GM18907 (cell line): ENCODE results near the gene LRRC38.
"Not testable (repeated sequence)": the region's sequence is repeated elsewhere in the genome, so short reads cannot be mapped to it uniquely, and the experiment has no call there.

Experiments
- ATAC-seq: cut with Tn5 transposase; IDR thresholded peaks from one replicate; pipeline ENCODE4 v1.9.1; 2021; ENCODE audit warnings: mild to moderate bottlenecking, moderate library complexity; ENCODE audit not compliant: unreplicated experiment

LRRC38 gene

GRCh38 chr1:13513895-13514546 lies at the start of gene LRRC38:
LRRC38 (minus strand) TSS chr1:13514003; CDS start chr1:13513593, 410 bp downstream.
- no peak for ATAC-seq

GRCh38 chr1:13562981-13563380 lies 49.2 kb upstream of the LRRC38 start:
- ATAC-seq, result not testable (repeated sequence)

- ATAC-seq, result no peak
Observed at GRCh38 chr1:13560541-13560940, 46.7 kb upstream of the LRRC38 start.

- ATAC-seq, result no peak
Observed at GRCh38 chr1:13556224-13556764, 42.5 kb upstream of the LRRC38 start.

- ATAC-seq, result no peak
Observed at GRCh38 chr1:13554798-13555197, 41.0 kb upstream of the LRRC38 start.

- no peak for ATAC-seq
Observed at GRCh38 chr1:13550663-13551062, 36.9 kb upstream of the LRRC38 start.

GRCh38 chr1:13549521-13549920 lies 35.7 kb upstream of the LRRC38 start:
- no peak for ATAC-seq

- no peak for ATAC-seq
Observed at GRCh38 chr1:13549021-13549420, 35.2 kb upstream of the LRRC38 start.

GRCh38 chr1:13548281-13548680 lies 34.5 kb upstream of the LRRC38 start:
- ATAC-seq, result no peak

GRCh38 chr1:13546791-13547190 lies 33.0 kb upstream of the LRRC38 start:
- no peak for ATAC-seq

GRCh38 chr1:13544221-13544556 lies 30.4 kb upstream of the LRRC38 start:
- ATAC-seq, result no peak

GRCh38 chr1:13543451-13544220 lies 29.8 kb upstream of the LRRC38 start:
- ATAC-seq, result no peak

GRCh38 chr1:13541435-13542215 lies 27.8 kb upstream of the LRRC38 start:
- ATAC-seq, result no peak

GRCh38 chr1:13540866-13541265 lies 27.1 kb upstream of the LRRC38 start:
- ATAC-seq, result no peak

GRCh38 chr1:13539683-13540082 lies 25.9 kb upstream of the LRRC38 start:
- no peak for ATAC-seq

GRCh38 chr1:13538832-13539231 lies 25.0 kb upstream of the LRRC38 start:
- ATAC-seq, result no peak

- no peak for ATAC-seq
Observed at GRCh38 chr1:13536571-13536970, 22.8 kb upstream of the LRRC38 start.

- no peak for ATAC-seq
Observed at GRCh38 chr1:13535227-13535626, 21.4 kb upstream of the LRRC38 start.

GRCh38 chr1:13528320-13528719 lies 14.5 kb upstream of the LRRC38 start:
- ATAC-seq, result no peak

- ATAC-seq, result no peak
Observed at GRCh38 chr1:13523780-13524477, 10.1 kb upstream of the LRRC38 start.

GRCh38 chr1:13520985-13521384 lies 7.2 kb upstream of the LRRC38 start:
- no peak for ATAC-seq
